OCI-LY7 (cell line): Measurements from ENCODE around the gene USHBP1.

Experiments
- EZH2phosphoT487 ChIP-seq: fragments of 200-600 bp; sonication (generic); IDR thresholded peaks from 2 replicates; pipeline ENCODE4 v1.6.1; 2018; ENCODE audit warnings: low read depth, borderline replicate concordance, mild to moderate bottlenecking, mixed run types, antibody characterized with exemption, low read length, moderate library complexity, mixed read lengths
- TF ChIP-seq, protein P1 (sequence below): fragments of 200-600 bp; sonication (generic); conservative IDR thresholded peaks from 2 replicates; pipeline ENCODE4 v1.5.1; 2014; ENCODE audit warnings: mild to moderate bottlenecking, antibody characterized with exemption, low read length, moderate library complexity, mixed read lengths

GRCh38 chr19:17219286-17219685 is 45.3 kb downstream of the USHBP1 start:
- TF ChIP-seq, protein P1, sequence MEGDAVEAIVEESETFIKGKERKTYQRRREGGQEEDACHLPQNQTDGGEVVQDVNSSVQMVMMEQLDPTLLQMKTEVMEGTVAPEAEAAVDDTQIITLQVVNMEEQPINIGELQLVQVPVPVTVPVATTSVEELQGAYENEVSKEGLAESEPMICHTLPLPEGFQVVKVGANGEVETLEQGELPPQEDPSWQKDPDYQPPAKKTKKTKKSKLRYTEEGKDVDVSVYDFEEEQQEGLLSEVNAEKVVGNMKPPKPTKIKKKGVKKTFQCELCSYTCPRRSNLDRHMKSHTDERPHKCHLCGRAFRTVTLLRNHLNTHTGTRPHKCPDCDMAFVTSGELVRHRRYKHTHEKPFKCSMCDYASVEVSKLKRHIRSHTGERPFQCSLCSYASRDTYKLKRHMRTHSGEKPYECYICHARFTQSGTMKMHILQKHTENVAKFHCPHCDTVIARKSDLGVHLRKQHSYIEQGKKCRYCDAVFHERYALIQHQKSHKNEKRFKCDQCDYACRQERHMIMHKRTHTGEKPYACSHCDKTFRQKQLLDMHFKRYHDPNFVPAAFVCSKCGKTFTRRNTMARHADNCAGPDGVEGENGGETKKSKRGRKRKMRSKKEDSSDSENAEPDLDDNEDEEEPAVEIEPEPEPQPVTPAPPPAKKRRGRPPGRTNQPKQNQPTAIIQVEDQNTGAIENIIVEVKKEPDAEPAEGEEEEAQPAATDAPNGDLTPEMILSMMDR, result no peak
- TF ChIP-seq EZH2phosphoT487, result no peak
